ENCODE measurements around the gene TKFC.

Gene TKFC

GRCh38 chr11:61361741-61362541 lies 28.9 kb downstream of the TKFC start, which contains the start of the genes CYB561A3 and TMEM138:
Gene CYB561A3 (minus strand): TSS chr11:61361882. CDS start chr11:61356713, 5,169 bp downstream.
Gene TMEM138 (plus strand): TSS chr11:61362374. CDS start chr11:61364391, 2,017 bp downstream.
- peaks cover 24% of the 10 kb centered on the region for H3K36me3 Mint-ChIP-seq (ENCODE audit: low read depth)
- H3K4me1 Mint-ChIP-seq: peaks cover 41% of the 10 kb centered on the region
- peak within 1 kb of the TSS; percentile 97 for H3K4me3 Mint-ChIP-seq
- TF ChIP-seq CTCF (IDR thresholded peaks at IDR 0.05): no peak
- H3K9me3 Mint-ChIP-seq: no peaks in the 10 kb centered on the region
- DNase-seq: peak; percentile 85
- H3K27me3 Mint-ChIP-seq (ENCODE audit: low read depth, poor library complexity): peaks cover 3% of the 10 kb centered on the region
- H3K27ac Mint-ChIP-seq: peak within 1 kb of the TSS; percentile 93

- TF ChIP-seq CTCF (IDR thresholded peaks at IDR 0.05): no peak
- DNase-seq: peak; percentile 14
- H3K27ac Mint-ChIP-seq: peak overlapping the region; percentile 93
- peaks cover 41% of the 10 kb centered on the region for H3K4me1 Mint-ChIP-seq
- no peaks in the 10 kb centered on the region for H3K27me3 Mint-ChIP-seq (ENCODE audit: low read depth, poor library complexity)
- H3K9me3 Mint-ChIP-seq: no peaks in the 10 kb centered on the region
- H3K4me3 Mint-ChIP-seq: peak overlapping the region; percentile 97
- H3K36me3 Mint-ChIP-seq (ENCODE audit: low read depth): peaks cover 30% of the 10 kb centered on the region
These were observed 29.5 kb downstream of the TKFC start for GRCh38 chr11:61362542-61362875.

DNA sequence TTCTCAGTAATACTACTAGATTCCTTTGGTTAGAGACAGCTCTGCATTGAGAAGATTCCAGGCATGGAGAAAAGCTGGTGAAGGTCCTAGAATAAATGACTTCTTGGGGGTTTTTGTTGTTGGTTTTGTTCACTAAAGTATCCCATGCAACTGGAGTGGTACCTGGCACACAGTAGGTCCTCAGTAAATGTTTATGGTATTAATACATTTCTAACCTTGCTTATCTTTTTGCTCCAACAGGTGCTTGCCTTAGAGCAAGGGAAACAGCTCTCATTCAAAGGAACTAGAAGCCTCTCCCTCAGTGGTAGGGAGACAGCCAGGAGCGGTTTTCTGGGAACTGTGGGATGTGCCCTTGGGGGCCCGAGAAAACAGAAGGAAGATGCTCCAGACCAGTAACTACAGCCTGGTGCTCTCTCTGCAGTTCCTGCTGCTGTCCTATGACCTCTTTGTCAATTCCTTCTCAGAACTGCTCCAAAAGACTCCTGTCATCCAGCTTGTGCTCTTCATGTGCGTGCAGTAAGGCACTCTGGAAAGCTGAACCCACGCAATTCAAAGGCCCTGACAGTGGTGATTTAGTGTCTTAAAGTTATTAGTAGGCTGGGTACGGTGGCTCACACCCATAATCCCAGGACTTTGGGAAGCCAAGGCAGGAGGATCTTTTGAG lies 31.1 kb downstream of the TKFC start:
- Mint-ChIP-seq H3K27me3 (ENCODE audit: low read depth, poor library complexity) (no peaks in the 10 kb centered on the region), H3K4me3 (peak overlapping the region; percentile 97), H3K36me3 (ENCODE audit: low read depth) (peaks cover 44% of the 10 kb centered on the region), H3K27ac (no peak overlapping the region), H3K4me1 (peaks cover 41% of the 10 kb centered on the region), H3K9me3 (no peaks in the 10 kb centered on the region)
- no peak for DNase-seq
- no peak for TF ChIP-seq CTCF (IDR thresholded peaks at IDR 0.05)

DNA sequence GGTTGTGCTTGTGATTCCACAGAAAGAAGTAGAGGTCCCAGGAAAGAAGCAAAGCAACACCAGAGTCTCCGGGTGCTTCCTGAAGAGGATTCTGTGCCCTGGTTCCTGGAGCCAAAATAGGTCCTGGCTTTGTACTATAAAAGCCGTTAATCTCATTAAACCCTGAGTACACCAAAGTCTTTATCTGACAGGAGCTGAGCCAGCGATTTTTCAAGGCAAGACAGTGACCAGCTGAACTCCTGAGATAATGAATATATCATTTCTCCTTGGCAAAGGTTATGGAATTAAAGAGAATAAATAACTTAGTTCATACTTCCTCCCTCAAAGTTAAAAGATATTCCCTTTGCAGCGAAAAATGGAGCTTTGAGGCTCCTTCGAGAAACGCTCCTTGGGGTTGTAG lies 34.4 kb downstream of the TKFC start:
- no peak for TF ChIP-seq CTCF (IDR thresholded peaks at IDR 0.05)
- H3K27ac Mint-ChIP-seq: no peak overlapping the region
- H3K36me3 Mint-ChIP-seq (ENCODE audit: low read depth): peaks cover 77% of the 10 kb centered on the region
- DNase-seq: no peak
- no peaks in the 10 kb centered on the region for H3K27me3 Mint-ChIP-seq (ENCODE audit: low read depth, poor library complexity)
- H3K9me3 Mint-ChIP-seq: peaks cover 24% of the 10 kb centered on the region
- H3K4me1 Mint-ChIP-seq: peaks cover 17% of the 10 kb centered on the region
- H3K4me3 Mint-ChIP-seq: no peak overlapping the region

DNA sequence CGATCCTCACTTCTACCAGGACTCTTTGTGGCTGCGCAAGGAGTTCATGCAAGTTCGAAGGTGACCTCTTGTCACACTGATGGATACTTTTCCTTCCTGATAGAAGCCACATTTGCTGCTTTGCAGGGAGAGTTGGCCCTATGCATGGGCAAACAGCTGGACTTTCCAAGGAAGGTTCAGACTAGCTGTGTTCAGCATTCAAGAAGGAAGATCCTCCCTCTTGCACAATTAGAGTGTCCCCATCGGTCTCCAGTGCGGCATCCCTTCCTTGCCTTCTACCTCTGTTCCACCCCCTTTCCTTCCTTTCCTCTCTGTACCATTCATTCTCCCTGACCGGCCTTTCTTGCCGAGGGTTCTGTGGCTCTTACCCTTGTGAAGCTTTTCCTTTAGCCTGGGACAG lies 35.6 kb downstream of the TKFC start:
- DNase-seq: no peak
- no peak for TF ChIP-seq CTCF (IDR thresholded peaks at IDR 0.05)
- Mint-ChIP-seq H3K27me3 (ENCODE audit: low read depth, poor library complexity) (no peaks in the 10 kb centered on the region), H3K4me1 (peaks cover 4% of the 10 kb centered on the region), H3K9me3 (peaks cover 35% of the 10 kb centered on the region), H3K27ac (peak overlapping the region; percentile 67), H3K4me3 (no peak overlapping the region), H3K36me3 (ENCODE audit: low read depth) (peaks cover 80% of the 10 kb centered on the region)

Data from nephron progenitor cell (in vitro differentiated cells).